Hematopoietic multipotent progenitor cell treated with erythropoietin and hydrocortisone succinate and interleukin-3 and kit ligand, for 15 days (in vitro differentiated cells): Measurements from ENCODE around the gene PLA1A.

Experiments
- DNase-seq: peaks from one replicate; pipeline ENCODE4 v3.0.0-alpha.2; 2015; ENCODE audit warnings: low spot score

The PLA1A gene

GRCh38 chr3:119608405-119609000 lies 10.8 kb downstream of the PLA1A start:
- DNase-seq = no peak

GRCh38 chr3:119609301-119609700 lies 11.6 kb downstream of the PLA1A start:
- no peak for DNase-seq

GRCh38 chr3:119611664-119612063 lies 14.0 kb downstream of the PLA1A start:
- no peak for DNase-seq

GRCh38 chr3:119613201-119613600 lies 15.5 kb downstream of the PLA1A start:
- DNase-seq = no peak

- DNase-seq = no peak
These were observed 16.2 kb downstream of the PLA1A start for GRCh38 chr3:119613872-119614271.

GRCh38 chr3:119616056-119616455 lies 18.4 kb downstream of the PLA1A start:
- DNase-seq = no peak

- no peak for DNase-seq
These were observed 21.4 kb downstream of the PLA1A start for GRCh38 chr3:119619094-119619493.

GRCh38 chr3:119620899-119621298 lies 23.2 kb downstream of the PLA1A start:
- DNase-seq = no peak

GRCh38 chr3:119624002-119624720 lies 26.5 kb downstream of the PLA1A start:
- DNase-seq = no peak

- no peak for DNase-seq
These were observed 27.9 kb downstream of the PLA1A start for GRCh38 chr3:119625451-119626153.

- DNase-seq = no peak
These were observed 28.5 kb downstream of the PLA1A start for GRCh38 chr3:119626196-119626595.

GRCh38 chr3:119627461-119627860 lies 29.8 kb downstream of the PLA1A start:
- DNase-seq = no peak

- no peak for DNase-seq
These were observed 30.7 kb downstream of the PLA1A start for GRCh38 chr3:119628390-119628789.

- no peak for DNase-seq
These were observed 31.2 kb downstream of the PLA1A start for GRCh38 chr3:119628816-119629445.

- no peak for DNase-seq
These were observed 32.6 kb downstream of the PLA1A start for GRCh38 chr3:119630128-119630879.

GRCh38 chr3:119630880-119631329 lies 33.2 kb downstream of the PLA1A start:
- DNase-seq = no peak

- no peak for DNase-seq
These were observed 33.8 kb downstream of the PLA1A start for GRCh38 chr3:119631516-119631915.

- DNase-seq = no peak
These were observed 34.5 kb downstream of the PLA1A start for GRCh38 chr3:119632216-119632615.

- DNase-seq = no peak
These were observed 35.1 kb downstream of the PLA1A start for GRCh38 chr3:119632829-119633228.

GRCh38 chr3:119635719-119636118 lies 38.0 kb downstream of the PLA1A start:
- no peak for DNase-seq

- no peak for DNase-seq
These were observed 38.6 kb downstream of the PLA1A start for GRCh38 chr3:119636249-119636648.
